Muscle layer of colon (tissue), 2 donors: ENCODE results near the gene PIGL.
"Not testable (repeated sequence)": the region's sequence is repeated elsewhere in the genome, so short reads cannot be mapped to it uniquely, and the experiment has no call there.

ENCODE experiments used
- H3K27ac ChIP-seq: one replicate; pipeline ENCODE4 v1.7.0; 2013; ENCODE audit warnings: low read depth, mild to moderate bottlenecking, low read length, moderate library complexity
- H3K27me3 ChIP-seq, 2 donors: one replicate each; pipeline ENCODE4 v1.7.0; 2013; ENCODE audit warnings: low read length in 2 of 2, mild to moderate bottlenecking in 2 of 2; ENCODE audit not compliant: insufficient read depth in 2 of 2, control insufficient read depth in 1 of 2
- H3K36me3 ChIP-seq: one replicate; pipeline ENCODE4 v1.7.0; 2013; ENCODE audit warnings: mild to moderate bottlenecking, low read length; ENCODE audit not compliant: insufficient read depth
- H3K4me1 ChIP-seq: one replicate; pipeline ENCODE4 v1.7.0; 2013; ENCODE audit warnings: mild to moderate bottlenecking, low read length; ENCODE audit not compliant: insufficient read depth
- H3K4me3 ChIP-seq, 2 donors: one replicate each; pipeline ENCODE4 v1.7.0; 2013; ENCODE audit warnings: low read length in 2 of 2, low read depth in 1 of 2, mild to moderate bottlenecking in 1 of 2, moderate library complexity in 1 of 2
- H3K9ac ChIP-seq: one replicate; pipeline ENCODE4 v1.7.0; 2013; ENCODE audit warnings: low read length
- H3K9me3 ChIP-seq: one replicate; pipeline ENCODE4 v1.7.0; 2013; ENCODE audit warnings: mild to moderate bottlenecking, low read length
- donor health status: abdominal sarcoma.
- donor health status: Adenocarcinoma of cecum.

PIGL gene

GRCh38 chr17:16217002-16217635, at the start of gene PIGL:
Gene PIGL, plus strand, starts transcription at chr17:16217210. Its CDS starts 17 bp downstream, at chr17:16217227.
- Histone ChIP-seq H3K9me3 (no peaks in the 10 kb centered on the region), H3K9ac (peak within 1 kb of the TSS; percentile 57), H3K27ac (peak within 1 kb of the TSS; percentile 90), H3K4me3 (peak within 1 kb of the TSS; percentile 93 to 95), H3K36me3 (no peaks in the 10 kb centered on the region), H3K27me3 (no peaks in the 10 kb centered on the region), H3K4me1 (peaks cover 18% of the 10 kb centered on the region)

GRCh38 chr17:16171613-16172012, 45.4 kb upstream of the PIGL start:
- no peak overlapping the region for H3K4me3 ChIP-seq
- no peaks in the 10 kb centered on the region for H3K9me3 ChIP-seq
- no peak overlapping the region for H3K27ac ChIP-seq
- peaks cover 9% of the 10 kb centered on the region for H3K36me3 ChIP-seq
- H3K9ac ChIP-seq = no peak overlapping the region
- H3K27me3 ChIP-seq = no peaks in the 10 kb centered on the region
- no peaks in the 10 kb centered on the region for H3K4me1 ChIP-seq

GRCh38 chr17:16178836-16179235, 38.2 kb upstream of the PIGL start:
- no peak overlapping the region for H3K27ac ChIP-seq
- H3K27me3 ChIP-seq = no peaks in the 10 kb centered on the region
- H3K4me1 ChIP-seq = no peaks in the 10 kb centered on the region
- H3K36me3 ChIP-seq = peaks cover 3% of the 10 kb centered on the region
- H3K9ac ChIP-seq = no peak overlapping the region
- no peak overlapping the region for H3K4me3 ChIP-seq
- no peaks in the 10 kb centered on the region for H3K9me3 ChIP-seq

DNA sequence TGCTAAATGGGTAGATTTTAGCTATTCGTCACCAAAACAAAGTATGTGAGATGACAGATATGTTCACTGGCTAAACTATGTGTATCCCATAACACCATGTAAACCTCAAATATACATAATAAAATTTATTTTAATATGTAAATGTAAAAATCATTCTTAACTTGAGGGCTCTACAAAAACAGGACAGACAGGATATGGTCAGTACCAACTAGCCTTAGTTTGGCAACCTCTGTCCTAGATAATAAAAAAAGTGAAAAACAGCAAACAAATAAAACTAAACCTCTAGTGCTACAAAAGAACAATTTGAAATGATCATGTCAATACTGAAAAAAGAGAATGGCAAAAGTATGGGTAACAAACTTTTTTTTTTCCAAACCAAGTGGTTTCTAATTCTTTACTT, 35.4 kb upstream of the PIGL start:
- no peaks in the 10 kb centered on the region for H3K9me3 ChIP-seq

GRCh38 chr17:16187642-16188041, 29.4 kb upstream of the PIGL start:
- no peak overlapping the region for H3K9ac ChIP-seq
- no peaks in the 10 kb centered on the region for H3K27me3 ChIP-seq
- no peak overlapping the region for H3K4me3 ChIP-seq
- H3K4me1 ChIP-seq = peaks cover 8% of the 10 kb centered on the region
- H3K9me3 ChIP-seq = no peaks in the 10 kb centered on the region
- no peak overlapping the region for H3K27ac ChIP-seq
- H3K36me3 ChIP-seq = peaks cover 21% of the 10 kb centered on the region

More for the DNA sequence above, 35.4 kb upstream of the PIGL start:
- Histone ChIP-seq H3K27ac (no peak overlapping the region), H3K9ac (no peak overlapping the region), H3K4me1 (no peaks in the 10 kb centered on the region), H3K36me3 (peaks cover 20% of the 10 kb centered on the region), H3K4me3 (no peak overlapping the region), H3K27me3 (no peaks in the 10 kb centered on the region)

- Histone ChIP-seq H3K4me3 (no peak overlapping the region), H3K27me3 (no peaks in the 10 kb centered on the region), H3K9ac (no peak overlapping the region), H3K36me3 (peaks cover 18% of the 10 kb centered on the region), H3K27ac (no peak overlapping the region), H3K9me3 (no peaks in the 10 kb centered on the region), H3K4me1 (peaks cover 8% of the 10 kb centered on the region)
Measured at GRCh38 chr17:16189791-16190348, 27.1 kb upstream of the PIGL start.

DNA sequence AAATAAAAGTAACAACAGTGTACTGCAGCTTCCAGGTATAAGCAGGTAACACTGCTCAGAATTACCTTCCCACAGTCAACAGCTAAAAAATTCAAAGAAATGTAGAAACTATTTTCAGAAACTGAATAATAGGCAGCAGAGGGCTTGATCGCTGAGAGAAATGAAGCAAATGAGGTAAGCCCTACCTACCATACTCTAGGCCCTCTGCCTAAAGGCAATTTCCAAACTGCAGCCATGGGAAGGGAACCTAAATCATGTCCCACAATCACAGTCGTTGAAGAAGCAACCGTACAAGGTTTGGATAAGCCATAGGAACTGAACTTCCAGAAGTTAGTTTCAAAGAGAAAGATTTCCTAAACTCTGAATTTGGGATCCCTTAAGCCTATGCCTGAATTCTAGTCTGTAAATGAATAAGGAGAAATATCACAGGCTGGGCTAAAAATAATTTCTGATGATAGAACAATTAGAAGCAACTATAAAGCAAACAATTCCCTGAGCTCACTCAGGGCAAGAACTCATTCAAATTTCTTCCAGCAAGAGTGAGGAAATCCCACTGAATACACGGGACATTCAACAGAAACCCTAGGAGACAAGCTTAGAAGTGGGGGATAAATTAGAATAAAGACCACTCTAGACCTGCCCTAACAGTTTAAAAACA, 26.2 kb upstream of the PIGL start:
- Histone ChIP-seq H3K27ac (no peak overlapping the region), H3K27me3 (no peaks in the 10 kb centered on the region), H3K9me3 (no peaks in the 10 kb centered on the region), H3K4me3 (no peak overlapping the region), H3K9ac (no peak overlapping the region), H3K4me1 (peaks cover 8% of the 10 kb centered on the region), H3K36me3 (peaks cover 16% of the 10 kb centered on the region)

- Histone ChIP-seq H3K4me1 (peaks cover 8% of the 10 kb centered on the region), H3K36me3 (peaks cover 8% of the 10 kb centered on the region), H3K9me3 (no peaks in the 10 kb centered on the region), H3K27me3 (no peaks in the 10 kb centered on the region), H3K4me3 (no peak overlapping the region), H3K27ac (no peak overlapping the region), H3K9ac (no peak overlapping the region)
Measured at GRCh38 chr17:16191604-16192003, 25.4 kb upstream of the PIGL start.

DNA sequence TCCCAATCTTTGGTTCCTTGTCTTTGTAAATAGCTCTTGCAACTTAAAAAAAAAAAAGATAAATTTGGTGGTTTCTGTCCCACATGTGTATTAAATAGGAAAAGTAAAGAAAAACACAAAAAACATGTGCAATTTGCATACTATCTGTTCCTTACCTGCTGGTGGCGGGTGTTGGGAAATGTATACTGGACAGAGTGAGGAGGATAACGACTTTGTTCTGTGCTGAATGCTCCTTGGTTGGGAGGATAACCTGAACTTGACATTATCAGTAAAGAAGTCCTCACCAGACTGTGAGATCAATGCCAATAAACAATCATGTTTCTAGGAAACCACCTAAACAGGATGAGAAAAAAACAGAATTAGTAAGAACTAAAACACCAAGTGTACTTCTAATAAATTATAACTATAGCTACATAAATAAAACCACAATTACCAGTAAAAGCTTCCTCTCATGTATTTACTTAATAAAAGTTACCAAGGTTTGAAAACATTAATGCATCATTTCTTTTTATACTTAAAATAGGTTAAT, 22.6 kb upstream of the PIGL start:
- H3K9me3 ChIP-seq, H3K27ac ChIP-seq, H3K36me3 ChIP-seq, H3K9ac ChIP-seq, H3K27me3 ChIP-seq, H3K4me3 ChIP-seq: not testable (repeated sequence)
- H3K4me1 ChIP-seq = peaks cover 15% of the 10 kb centered on the region

- H3K36me3 ChIP-seq = peaks cover 8% of the 10 kb centered on the region
- H3K4me3 ChIP-seq = no peak overlapping the region
- no peak overlapping the region for H3K9ac ChIP-seq
- H3K9me3 ChIP-seq = no peaks in the 10 kb centered on the region
- H3K27ac ChIP-seq = no peak overlapping the region
- H3K4me1 ChIP-seq = peaks cover 17% of the 10 kb centered on the region
- no peaks in the 10 kb centered on the region for H3K27me3 ChIP-seq
Measured at GRCh38 chr17:16197276-16197675, 19.7 kb upstream of the PIGL start.

DNA sequence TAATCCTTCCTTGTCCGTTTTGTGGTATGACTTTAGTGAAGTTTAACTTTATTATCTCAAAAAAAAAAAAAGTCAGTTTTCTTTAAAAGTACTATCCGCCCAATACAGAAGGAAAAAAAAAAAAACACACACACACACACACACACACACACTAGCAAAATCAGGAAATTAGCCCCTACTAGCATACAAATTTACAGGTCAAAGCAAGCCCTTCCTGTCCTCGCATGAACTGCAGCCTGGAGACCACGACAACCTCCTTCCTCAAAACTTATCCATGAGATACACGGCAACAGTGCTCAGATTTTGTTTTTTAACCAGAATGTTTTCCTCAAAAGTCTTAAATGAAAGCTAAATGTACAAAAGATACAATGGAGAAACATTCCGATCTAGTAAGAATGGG, 17.9 kb upstream of the PIGL start:
- peaks cover 30% of the 10 kb centered on the region for H3K4me1 ChIP-seq
- H3K4me3 ChIP-seq = no peak overlapping the region
- H3K27me3 ChIP-seq = no peaks in the 10 kb centered on the region
- no peak overlapping the region for H3K27ac ChIP-seq
- no peak overlapping the region for H3K9ac ChIP-seq
- peaks cover 2% of the 10 kb centered on the region for H3K36me3 ChIP-seq
- no peaks in the 10 kb centered on the region for H3K9me3 ChIP-seq
